ENCODE measurements around the gene MGAT3. TPM values are rescaled to one million over a fixed set of nuclear protein-coding genes. Genes with fewer than 3 reads are reported as not detected.
"Not testable (repeated sequence)": the region's sequence is repeated elsewhere in the genome, so short reads cannot be mapped to it uniquely, and the experiment has no call there.

Gene MGAT3
- polyA plus RNA-seq, 3 donors, result 3.0 to 17.9 (median 3.5) TPM

GRCh38 chr22:39517470-39517869 lies 60.7 kb downstream of the MGAT3 start:
- H3K27ac ChIP-seq (ENCODE audit: low read depth, low read length), result no peak overlapping the region
- 59 to 84% (median 74%) methylated on average over 3 of the region's 3 CpGs for WGBS, 3 donors

GRCh38 chr22:39518144-39518786 lies 61.5 kb downstream of the MGAT3 start:
- WGBS, 3 donors, result 48 to 63% (median 54%) methylated on average over 5 of the region's 5 CpGs
- H3K27ac ChIP-seq (ENCODE audit: low read depth, low read length), result no peak overlapping the region

- no peak overlapping the region for H3K27ac ChIP-seq (ENCODE audit: low read depth, low read length)
- 9 to 10% (median 10%) methylated on average over 24 of the region's 24 CpGs for WGBS, 3 donors
These were observed 62.3 kb downstream of the MGAT3 start for GRCh38 chr22:39518996-39519680.

- H3K27ac ChIP-seq (ENCODE audit: low read depth, low read length), result peak overlapping the region; percentile 98
- WGBS, 3 donors, result 0 to 1% (median 0%) methylated on average over 45 to 47 of the region's 47 CpGs
These were observed 62.9 kb downstream of the MGAT3 start for GRCh38 chr22:39519681-39520225.

- WGBS, 3 donors, result 0% methylated on average over 76 to 86 of the region's 86 CpGs
- H3K27ac ChIP-seq (ENCODE audit: low read depth, low read length), result peak within 1 kb of the TSS; percentile 98
These were observed 63.7 kb downstream of the MGAT3 start, which contains the start of gene ATF4 for GRCh38 chr22:39520226-39521105. Gene ATF4, plus strand, starts transcription at chr22:39520562. Its CDS starts 884 bp downstream, at chr22:39521446.

- WGBS, 3 donors, result 0 to 4% (median 3%) methylated on average over 28 of the region's 28 CpGs
- not testable (repeated sequence) for H3K27ac ChIP-seq (ENCODE audit: low read depth, low read length)
These were observed 64.5 kb downstream of the MGAT3 start for GRCh38 chr22:39521106-39521885.

GRCh38 chr22:39522091-39522490 lies 65.3 kb downstream of the MGAT3 start:
- not testable (repeated sequence) for H3K27ac ChIP-seq (ENCODE audit: low read depth, low read length)
- 11 to 32% (median 17%) methylated on average over 3 to 5 of the region's 5 CpGs for WGBS, 3 donors

- 5 to 19% (median 18%) methylated on average over 14 of the region's 14 CpGs for WGBS, 3 donors
- H3K27ac ChIP-seq (ENCODE audit: low read depth, low read length), result no peak overlapping the region
These were observed 65.9 kb downstream of the MGAT3 start for GRCh38 chr22:39522567-39523300.

- 69 to 79% (median 75%) methylated on average over 13 of the region's 13 CpGs for WGBS, 3 donors
- no peak overlapping the region for H3K27ac ChIP-seq (ENCODE audit: low read depth, low read length)
These were observed 67.4 kb downstream of the MGAT3 start for GRCh38 chr22:39524089-39524752.

GRCh38 chr22:39524753-39525657 lies 68.2 kb downstream of the MGAT3 start:
- H3K27ac ChIP-seq (ENCODE audit: low read depth, low read length), result no peak overlapping the region
- WGBS, 3 donors, result 70 to 81% (median 71%) methylated on average over 10 of the region's 10 CpGs

- H3K27ac ChIP-seq (ENCODE audit: low read depth, low read length), result no peak overlapping the region
- WGBS, 3 donors, result 58 to 84% (median 70%) methylated on average over 4 of the region's 4 CpGs
These were observed 68.8 kb downstream of the MGAT3 start for GRCh38 chr22:39525658-39525975.

- 51 to 76% (median 52%) methylated on average over 4 of the region's 4 CpGs for WGBS, 3 donors
- no peak overlapping the region for H3K27ac ChIP-seq (ENCODE audit: low read depth, low read length)
These were observed 69.9 kb downstream of the MGAT3 start for GRCh38 chr22:39526736-39527171.

GRCh38 chr22:39527481-39527961 lies 70.7 kb downstream of the MGAT3 start:
- no peak overlapping the region for H3K27ac ChIP-seq (ENCODE audit: low read depth, low read length)
- WGBS, 3 donors, result 45 to 55% (median 46%) methylated on average over 6 of the region's 6 CpGs

- 64 to 73% (median 68%) methylated on average over 12 of the region's 12 CpGs for WGBS, 3 donors
- H3K27ac ChIP-seq (ENCODE audit: low read depth, low read length), result no peak overlapping the region
These were observed 71.4 kb downstream of the MGAT3 start for GRCh38 chr22:39528080-39528661.

- WGBS, 3 donors, result 25 to 32% (median 29%) methylated on average over 32 of the region's 32 CpGs
- no peak overlapping the region for H3K27ac ChIP-seq (ENCODE audit: low read depth, low read length)
These were observed 72.1 kb downstream of the MGAT3 start for GRCh38 chr22:39528681-39529486.

All from adipose tissue (tissue), 3 donors.